Heart right ventricle (tissue), 16 donors: ENCODE data around the gene SRMS. TPM values are rescaled to one million over a fixed set of nuclear protein-coding genes. Genes with fewer than 3 reads are reported as not detected.

Source experiments
- ATAC-seq, 8 donors: fragments of 200-7000 bp; cut with Tn5 transposase; one replicate each; pipeline ENCODE4 v1.9.1; 2020; ENCODE audit warnings: mild to moderate bottlenecking in 8 of 8, moderate library complexity in 8 of 8, moderate number of reproducible peaks in 1 of 8
- DNase-seq, 2 donors: peaks; one replicate each; pipeline ENCODE4 v3.0.0-alpha.2; 2020
- H3K27ac ChIP-seq, 10 donors: fragments of 200-600 bp; sonication (generic) in 2 of 10; one replicate each; pipeline versions ENCODE4 v1.5.0 to v1.8.0; 2020 to 2022; ENCODE audit warnings: mild to moderate bottlenecking in 3 of 10
- H3K27me3 ChIP-seq, 7 donors: fragments of 200-600 bp; one replicate each; pipeline ENCODE4 v1.8.0; 2021 to 2022; ENCODE audit warnings: mild to moderate bottlenecking in 2 of 7
- H3K36me3 ChIP-seq, 9 donors: fragments of 200-600 bp; sonication (generic) in 1 of 9; one replicate each; pipeline versions ENCODE4 v1.5.0 to v1.8.0; 2020 to 2022; ENCODE audit warnings: mild to moderate bottlenecking in 2 of 9
- H3K4me1 ChIP-seq, 9 donors: fragments of 200-600 bp; sonication (generic) in 1 of 9; one replicate each; pipeline versions ENCODE4 v1.5.0 to v1.8.0; 2020 to 2022; ENCODE audit warnings: mild to moderate bottlenecking in 4 of 9
- H3K4me3 ChIP-seq, 10 donors: fragments of 200-600 bp; sonication (generic) in 2 of 10; one replicate each; pipeline versions ENCODE4 v1.5.0 to v1.8.0; 2020 to 2022; ENCODE audit warnings: mild to moderate bottlenecking in 7 of 10, moderate library complexity in 2 of 10
- H3K9me3 ChIP-seq, 11 donors: fragments of 200-600 bp in 10 of 11; sonication (generic) in 2 of 11; one replicate each; pipeline versions ENCODE4 v1.5.0 to v1.8.0; 2013 to 2022; ENCODE audit warnings: mild to moderate bottlenecking in 2 of 11, control low read depth in 1 of 11, moderate library complexity in 1 of 11
- WGBS, 2 donors: extraction: QIAGEN DNeasy Blood & Tissue Kit; methylation state at CpG; one replicate each; pipeline ENCODE4 v1.1.7; 2013; ENCODE audit warnings: inconsistent platforms in 1 of 2; 5-methylcytosine and 5-hydroxymethylcytosine counted together
- intact Hi-C, 10 donors: fragments of 100-400 bp; cut with DNase I; formaldehyde crosslinking; loops; one replicate each; pipeline versions ENCODE4 v1.11.1 to v1.14.2; 2022
- polyA plus RNA-seq, 2 donors: library from polyadenylated mRNA; stranded (reverse); fragments of 200-250 nt; gene quantifications; one replicate each; pipeline ENCODE4 v1.2.3, GENCODE V29; 2013
- total RNA-seq, 10 donors: library from RNA; stranded (reverse); fragmentation: NEBNext Ultra II Directional in 3 of 10; extraction: Animal tissue kit (Norgen Biotek cat#: 25700) in 3 of 10; gene quantifications; one replicate each; pipeline versions ENCODE4 v1.2.1 to v1.2.4, GENCODE V29; 2021 to 2023
- TF ChIP-seq, protein P1 (sequence below), 9 donors: fragments of 200-600 bp; sonication (generic) in 2 of 9; IDR thresholded peaks; one replicate each; pipeline versions ENCODE4 v1.5.0 to v1.8.0; 2021 to 2022; ENCODE audit warnings: antibody characterized with exemption in 9 of 9, mild to moderate bottlenecking in 5 of 9, moderate library complexity in 1 of 9
- donor health status: Arrhythmogenic right ventricular cardiomyopathy.
- donor health status: ischemic (EF 13 %, LVEDD 7.1; RV severe dilation, severe dysfunction).
- donor health status: healthy with polysubstance abuse.
- donor health status: DM: no; HTN: yes; CAD: no.
- donor health status: DM: no; HTN: no; CAD: no.
- donor health status: ischemic (EF 25% LVEDD 6.9; RV normal size, moderate dysfunction).
- donor health status: ischemic (EF 25% LVEDD 5.7; RV mildly dilated, moderate dysfunction).
- donor health status: healthy.
- donor health status: DM: yes; HTN: yes; CAD: no.
- donor health status: Ischemic cardiomyopathy.
- donor health status: ischemic (EF 35%, LVEDD 5.7; RV mildly dilated, moderate dysfunction).
- donor health status: nonischemic (EF 11% LVEDD 7.7; RV severe dilation, severe dysfunction).
- donor health status: DM: yes; HTN: yes; CAD: no.
- donor health status: PGD.
- donor health status: ischemic (EF 29% LVEDD 5.4; RV normal size, mild dysfunction).
- donor health status: nonischemic (EF 23%, LVEDD 6.1; RV moderate dilation, normal function).

The SRMS gene
- total and polyA plus RNA-seq, 12 donors, result not detected

GRCh38 chr20:63513207-63513606, 34.3 kb downstream of the SRMS start:
- 90 to 96% methylated on average over 3 of the region's 3 CpGs for WGBS, 2 donors
- ATAC-seq, result no peak
- intact Hi-C loops, result no loop called here

GRCh38 chr20:63509088-63509564, 38.4 kb downstream of the SRMS start:
- Histone ChIP-seq H3K27ac (peak overlapping the region in 3 of 10 donors; percentile 31 to 61 (median 40)), H3K9me3 (peaks cover 0 to 23% (median 0%) of the 10 kb centered on the region in 11 donors), H3K36me3 (no peaks in the 10 kb centered on the region), H3K4me1 (peaks cover 0 to 8% (median 0%) of the 10 kb centered on the region in 9 donors), H3K27me3 (peaks cover 0 to 26% (median 0%) of the 10 kb centered on the region in 7 donors), H3K4me3 (no peak overlapping the region)
- WGBS, 2 donors, result 77% methylated on average over 9 of the region's 9 CpGs
- TF ChIP-seq, protein P1, sequence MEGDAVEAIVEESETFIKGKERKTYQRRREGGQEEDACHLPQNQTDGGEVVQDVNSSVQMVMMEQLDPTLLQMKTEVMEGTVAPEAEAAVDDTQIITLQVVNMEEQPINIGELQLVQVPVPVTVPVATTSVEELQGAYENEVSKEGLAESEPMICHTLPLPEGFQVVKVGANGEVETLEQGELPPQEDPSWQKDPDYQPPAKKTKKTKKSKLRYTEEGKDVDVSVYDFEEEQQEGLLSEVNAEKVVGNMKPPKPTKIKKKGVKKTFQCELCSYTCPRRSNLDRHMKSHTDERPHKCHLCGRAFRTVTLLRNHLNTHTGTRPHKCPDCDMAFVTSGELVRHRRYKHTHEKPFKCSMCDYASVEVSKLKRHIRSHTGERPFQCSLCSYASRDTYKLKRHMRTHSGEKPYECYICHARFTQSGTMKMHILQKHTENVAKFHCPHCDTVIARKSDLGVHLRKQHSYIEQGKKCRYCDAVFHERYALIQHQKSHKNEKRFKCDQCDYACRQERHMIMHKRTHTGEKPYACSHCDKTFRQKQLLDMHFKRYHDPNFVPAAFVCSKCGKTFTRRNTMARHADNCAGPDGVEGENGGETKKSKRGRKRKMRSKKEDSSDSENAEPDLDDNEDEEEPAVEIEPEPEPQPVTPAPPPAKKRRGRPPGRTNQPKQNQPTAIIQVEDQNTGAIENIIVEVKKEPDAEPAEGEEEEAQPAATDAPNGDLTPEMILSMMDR (IDR thresholded peaks at IDR 0.05), result no peak
- intact Hi-C loops, result no loop called here
- DNase-seq (no peak), ATAC-seq (peak in 6 of 8 donors; percentile 60 to 82 (median 77))

More at GRCh38 chr20:63513207-63513606, 34.3 kb downstream of the SRMS start:
- TF ChIP-seq, protein P1 (IDR thresholded peaks at IDR 0.05), result no peak
- peaks cover 0 to 8% (median 0%) of the 10 kb centered on the region in 9 donors for H3K4me1 ChIP-seq
- no peaks in the 10 kb centered on the region for H3K9me3 ChIP-seq
- H3K4me3 ChIP-seq, result no peak overlapping the region
- H3K36me3 ChIP-seq, result peaks cover 0 to 1% (median 0%) of the 10 kb centered on the region in 9 donors
- peaks cover 0 to 22% (median 0%) of the 10 kb centered on the region in 7 donors for H3K27me3 ChIP-seq
- H3K27ac ChIP-seq, result no peak overlapping the region
- no peak for DNase-seq

DNA sequence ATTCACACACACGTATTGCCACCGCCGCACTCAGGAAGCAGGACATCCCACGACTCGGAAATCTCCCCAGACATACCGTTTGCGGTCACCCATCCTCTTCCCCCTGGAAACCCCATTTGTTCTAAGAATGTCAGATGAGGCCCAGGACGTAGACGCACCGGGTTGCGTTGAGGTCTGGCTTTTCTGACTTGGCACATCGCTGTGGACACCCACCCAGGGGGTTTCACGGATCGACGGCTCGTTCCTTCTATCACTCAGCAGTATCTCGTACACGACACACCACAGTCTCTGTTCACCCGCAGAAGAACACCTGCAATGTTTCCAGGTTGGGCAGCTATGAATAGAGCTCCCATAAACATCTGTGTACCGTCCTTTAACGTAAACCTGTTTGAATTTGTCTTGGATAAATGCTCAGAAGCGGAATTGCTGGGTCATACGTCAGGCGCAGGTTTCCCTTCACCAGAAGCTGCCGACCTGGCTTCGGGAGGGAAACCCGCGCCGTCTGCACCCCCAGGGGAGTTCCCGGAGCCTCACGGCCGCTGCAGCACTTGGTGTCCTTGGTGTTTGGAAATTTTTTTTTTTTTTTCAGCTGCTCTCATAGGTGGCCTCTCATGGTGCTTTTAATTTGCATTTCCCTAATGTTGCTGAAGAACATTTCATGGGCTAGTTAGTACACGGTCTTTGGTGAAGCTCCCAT, 39.3 kb downstream of the SRMS start:
- WGBS, 2 donors, result 90 to 92% methylated on average over 33 of the region's 33 CpGs
- Histone ChIP-seq H3K27me3 (peaks cover 0 to 26% (median 0%) of the 10 kb centered on the region in 7 donors), H3K36me3 (no peaks in the 10 kb centered on the region), H3K4me1 (peaks cover 0 to 8% (median 0%) of the 10 kb centered on the region in 9 donors), H3K9me3 (peaks cover 0 to 25% (median 0%) of the 10 kb centered on the region in 11 donors), H3K4me3 (no peak overlapping the region), H3K27ac (no peak overlapping the region)
- DNase-seq (no peak), ATAC-seq (no peak)
- intact Hi-C loops, result no loop called here
- TF ChIP-seq, protein P1 (IDR thresholded peaks at IDR 0.05), result no peak

- Histone ChIP-seq H3K4me3 (no peak overlapping the region), H3K27ac (no peak overlapping the region), H3K9me3 (peaks cover 0 to 25% (median 0%) of the 10 kb centered on the region in 11 donors), H3K4me1 (peaks cover 0 to 15% (median 4%) of the 10 kb centered on the region in 9 donors), H3K36me3 (no peaks in the 10 kb centered on the region), H3K27me3 (peaks cover 0 to 34% (median 7%) of the 10 kb centered on the region in 7 donors)
- TF ChIP-seq, protein P1 (IDR thresholded peaks at IDR 0.05), result no peak
- ATAC-seq (no peak), DNase-seq (no peak)
- WGBS, 2 donors, result 93 to 95% methylated on average over 30 of the region's 30 CpGs
- intact Hi-C loops, result no loop called here
Observed at GRCh38 chr20:63507083-63507743, 40.3 kb downstream of the SRMS start.
